HG03064 (cell line): Measurements from ENCODE around the gene HHATL.

Experiments used
- ATAC-seq: cut with Tn5 transposase; IDR thresholded peaks from one replicate; pipeline ENCODE4 v1.9.1; 2021; ENCODE audit warnings: low read depth; ENCODE audit not compliant: unreplicated experiment

Gene HHATL

GRCh38 chr3:42702066-42702951 is at the start of gene HHATL:
HHATL (minus strand) TSS chr3:42702798; CDS start chr3:42700826, 1,972 bp downstream.
- ATAC-seq, result no peak

GRCh38 chr3:42751609-42752008 is 49.0 kb upstream of the HHATL start:
- ATAC-seq, result no peak

GRCh38 chr3:42750834-42751233 is 48.2 kb upstream of the HHATL start:
- no peak for ATAC-seq

GRCh38 chr3:42749753-42750231 is 47.2 kb upstream of the HHATL start:
- no peak for ATAC-seq

GRCh38 chr3:42749025-42749752 is 46.6 kb upstream of the HHATL start:
- no peak for ATAC-seq

- ATAC-seq, result no peak
These were observed 45.0 kb upstream of the HHATL start for GRCh38 chr3:42747581-42747980.

- no peak for ATAC-seq
These were observed 44.2 kb upstream of the HHATL start for GRCh38 chr3:42746455-42747450.

- no peak for ATAC-seq
These were observed 43.3 kb upstream of the HHATL start for GRCh38 chr3:42745776-42746454.

- ATAC-seq, result no peak
These were observed 42.7 kb upstream of the HHATL start for GRCh38 chr3:42745291-42745745.

- no peak for ATAC-seq
These were observed 40.8 kb upstream of the HHATL start for GRCh38 chr3:42743204-42743995.

GRCh38 chr3:42742688-42743087 is 40.1 kb upstream of the HHATL start:
- ATAC-seq, result no peak

- no peak for ATAC-seq
These were observed 39.7 kb upstream of the HHATL start for GRCh38 chr3:42742259-42742658.

- no peak for ATAC-seq
These were observed 39.2 kb upstream of the HHATL start for GRCh38 chr3:42741796-42742195.

- ATAC-seq, result no peak
These were observed 37.0 kb upstream of the HHATL start for GRCh38 chr3:42739401-42740158.

- no peak for ATAC-seq
These were observed 33.9 kb upstream of the HHATL start for GRCh38 chr3:42736531-42736930.

- ATAC-seq, result no peak
These were observed 33.5 kb upstream of the HHATL start for GRCh38 chr3:42736081-42736480.

- no peak for ATAC-seq
These were observed 33.0 kb upstream of the HHATL start for GRCh38 chr3:42735615-42736014.

- no peak for ATAC-seq
These were observed 32.4 kb upstream of the HHATL start for GRCh38 chr3:42735019-42735418.
